ENCODE measurements around the gene FBXL17.

DNA sequence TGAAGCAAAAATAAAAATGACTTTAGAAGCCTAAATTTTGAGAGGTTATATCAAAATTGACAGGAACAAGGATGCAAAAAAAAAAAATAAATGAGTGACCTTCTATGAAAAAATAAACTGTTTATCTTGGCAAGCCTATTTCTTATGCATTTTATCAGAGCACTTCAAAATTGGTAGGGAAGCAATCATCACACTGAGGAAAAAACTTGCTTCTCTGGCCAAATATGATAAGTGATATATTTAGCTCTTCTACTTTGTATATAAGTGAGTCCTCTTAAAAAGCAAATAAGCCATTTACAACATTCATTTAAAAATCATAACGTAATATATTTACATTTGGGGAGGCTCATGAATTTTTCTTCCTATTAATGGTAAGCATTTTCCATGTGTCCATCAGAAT, 287.1 kb downstream of the FBXL17 start:
- TF ChIP-seq, protein P1, sequence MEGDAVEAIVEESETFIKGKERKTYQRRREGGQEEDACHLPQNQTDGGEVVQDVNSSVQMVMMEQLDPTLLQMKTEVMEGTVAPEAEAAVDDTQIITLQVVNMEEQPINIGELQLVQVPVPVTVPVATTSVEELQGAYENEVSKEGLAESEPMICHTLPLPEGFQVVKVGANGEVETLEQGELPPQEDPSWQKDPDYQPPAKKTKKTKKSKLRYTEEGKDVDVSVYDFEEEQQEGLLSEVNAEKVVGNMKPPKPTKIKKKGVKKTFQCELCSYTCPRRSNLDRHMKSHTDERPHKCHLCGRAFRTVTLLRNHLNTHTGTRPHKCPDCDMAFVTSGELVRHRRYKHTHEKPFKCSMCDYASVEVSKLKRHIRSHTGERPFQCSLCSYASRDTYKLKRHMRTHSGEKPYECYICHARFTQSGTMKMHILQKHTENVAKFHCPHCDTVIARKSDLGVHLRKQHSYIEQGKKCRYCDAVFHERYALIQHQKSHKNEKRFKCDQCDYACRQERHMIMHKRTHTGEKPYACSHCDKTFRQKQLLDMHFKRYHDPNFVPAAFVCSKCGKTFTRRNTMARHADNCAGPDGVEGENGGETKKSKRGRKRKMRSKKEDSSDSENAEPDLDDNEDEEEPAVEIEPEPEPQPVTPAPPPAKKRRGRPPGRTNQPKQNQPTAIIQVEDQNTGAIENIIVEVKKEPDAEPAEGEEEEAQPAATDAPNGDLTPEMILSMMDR (conservative IDR thresholded peaks at IDR 0.05; ENCODE audit: low read length), result no peak
- TF ChIP-seq EZH2phosphoT487 (IDR thresholded peaks at IDR 0.05; ENCODE audit: borderline replicate concordance), result no peak
